ENCODE measurements around the gene DBNDD1. TPM values are rescaled to one million over a fixed set of nuclear protein-coding genes. Genes with fewer than 3 reads are reported as not detected.
"Not testable (repeated sequence)": the region's sequence is repeated elsewhere in the genome, so short reads cannot be mapped to it uniquely, and the experiment has no call there.

The DBNDD1 gene
- polyA plus RNA-seq, 10 donors: 6.9 to 12.3 (median 8.4) TPM

- peak in 1 of 3 donors; percentile 15 for DNase-seq
These were observed 24.4 kb downstream of the DBNDD1 start for GRCh38 chr16:89994721-89995474.

- no peak for DNase-seq
These were observed 24.9 kb downstream of the DBNDD1 start for GRCh38 chr16:89994389-89994720.

GRCh38 chr16:89993971-89994370, 25.3 kb downstream of the DBNDD1 start:
- no peak for DNase-seq

- DNase-seq: no peak
These were observed 25.9 kb downstream of the DBNDD1 start for GRCh38 chr16:89993377-89993776.

GRCh38 chr16:89990799-89991198, 28.5 kb downstream of the DBNDD1 start:
- no peak for DNase-seq

DNA sequence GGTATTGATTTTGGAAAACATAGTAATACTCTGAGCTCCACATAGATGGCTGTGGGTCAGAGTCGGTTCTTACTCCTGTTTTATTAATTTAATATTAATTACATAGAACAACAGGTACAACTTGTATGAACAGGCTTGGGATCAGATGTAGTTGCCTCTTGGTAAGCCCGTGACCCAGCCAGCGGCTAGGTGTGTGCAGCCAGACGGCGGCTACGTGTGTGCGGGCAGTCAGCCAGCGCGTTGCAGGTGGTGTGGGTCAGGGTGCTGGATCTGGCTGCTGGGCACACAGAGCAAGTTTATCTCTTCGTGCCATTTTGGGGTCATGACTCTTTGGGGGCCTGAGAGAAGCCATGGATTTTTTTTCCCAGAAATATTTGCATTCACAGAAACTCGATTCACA, 30.3 kb downstream of the DBNDD1 start:
- no peak for DNase-seq

DNA sequence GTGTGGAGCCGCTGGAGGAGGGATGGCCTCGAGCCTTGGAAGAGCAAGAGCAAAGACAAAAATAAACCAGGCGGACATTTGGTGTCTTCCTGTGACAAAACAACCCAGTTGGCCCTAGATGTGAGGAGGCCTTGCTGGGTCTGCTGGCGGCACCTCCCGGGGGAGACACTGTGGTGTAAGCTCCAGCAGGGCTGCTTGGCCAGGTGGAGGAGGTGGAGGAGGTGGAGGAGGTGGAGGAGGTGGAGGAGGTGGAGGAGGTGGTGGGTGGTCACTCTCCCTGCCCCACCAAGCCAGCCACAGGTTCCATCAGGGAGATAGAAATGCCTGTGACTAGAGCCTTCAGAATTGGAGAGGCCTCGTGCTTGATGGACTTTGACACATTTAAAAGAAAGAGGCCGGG, 32.1 kb downstream of the DBNDD1 start:
- DNase-seq: no peak

- DNase-seq: no peak
These were observed 32.7 kb downstream of the DBNDD1 start for GRCh38 chr16:89986600-89986999.

DNA sequence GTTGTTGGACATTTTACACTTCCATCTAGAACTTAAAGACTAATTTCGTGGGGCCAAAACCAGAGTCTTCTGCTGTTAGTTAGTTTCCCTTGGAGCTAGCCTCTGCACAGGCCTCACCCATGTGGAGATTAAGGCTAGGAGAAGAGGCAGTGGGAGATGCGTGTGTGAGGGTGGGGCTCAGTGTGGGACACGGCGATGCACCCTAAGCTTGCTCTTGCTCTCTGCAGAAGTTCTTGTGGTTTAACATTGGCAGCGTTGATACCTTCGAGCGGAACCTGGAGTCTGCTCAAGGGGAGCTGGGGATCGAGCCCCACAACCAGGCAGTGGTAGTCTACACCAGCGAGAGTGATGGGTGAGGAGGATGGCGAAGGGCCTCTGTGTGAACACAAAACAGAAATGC, 34.0 kb downstream of the DBNDD1 start:
- DNase-seq: no peak

GRCh38 chr16:89984216-89984615, 35.0 kb downstream of the DBNDD1 start:
- no peak for DNase-seq

- DNase-seq: no peak
These were observed 35.7 kb downstream of the DBNDD1 start for GRCh38 chr16:89983536-89983935.

DNA sequence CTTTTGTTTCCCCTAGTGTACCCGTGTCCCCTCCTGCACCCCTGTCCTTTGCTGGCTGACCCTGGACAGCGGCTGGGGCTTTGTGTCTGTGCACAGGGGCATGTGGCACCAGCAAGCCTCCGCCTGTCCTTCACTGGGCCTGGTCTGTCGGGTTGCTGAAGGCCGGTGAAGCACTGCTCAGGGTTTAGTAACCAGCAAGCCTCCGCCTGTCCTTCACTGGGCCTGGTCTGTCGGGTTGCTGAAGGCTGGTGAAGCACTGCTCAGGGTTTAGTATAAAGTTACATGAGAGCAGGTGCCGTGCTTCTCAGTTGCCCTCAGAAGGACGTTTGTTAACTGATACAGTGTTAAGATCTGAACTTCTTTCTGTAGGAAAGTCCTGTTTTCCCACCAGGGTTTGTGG, 36.9 kb downstream of the DBNDD1 start:
- peak in 1 of 3 donors; percentile 17 for DNase-seq

DNA sequence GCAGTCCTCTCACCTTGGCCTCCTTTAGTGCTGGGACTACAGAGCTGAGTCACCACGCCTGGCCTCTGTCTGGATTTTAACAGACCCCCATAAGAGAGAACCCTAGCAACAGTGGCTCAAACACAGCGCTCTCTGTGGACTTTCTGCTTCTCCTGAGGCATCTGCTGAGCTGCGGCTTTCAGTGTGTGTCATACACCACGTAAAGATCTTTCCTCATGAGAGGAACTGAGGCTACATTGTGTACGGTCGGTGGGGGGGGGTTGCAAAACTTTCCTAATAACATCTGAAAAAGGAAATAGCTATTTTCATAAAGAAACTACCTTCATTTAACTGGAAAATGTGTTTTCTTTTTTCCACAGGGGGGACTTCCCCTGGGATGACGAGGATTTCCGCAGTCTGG, 37.8 kb downstream of the DBNDD1 start:
- no peak for DNase-seq

DNA sequence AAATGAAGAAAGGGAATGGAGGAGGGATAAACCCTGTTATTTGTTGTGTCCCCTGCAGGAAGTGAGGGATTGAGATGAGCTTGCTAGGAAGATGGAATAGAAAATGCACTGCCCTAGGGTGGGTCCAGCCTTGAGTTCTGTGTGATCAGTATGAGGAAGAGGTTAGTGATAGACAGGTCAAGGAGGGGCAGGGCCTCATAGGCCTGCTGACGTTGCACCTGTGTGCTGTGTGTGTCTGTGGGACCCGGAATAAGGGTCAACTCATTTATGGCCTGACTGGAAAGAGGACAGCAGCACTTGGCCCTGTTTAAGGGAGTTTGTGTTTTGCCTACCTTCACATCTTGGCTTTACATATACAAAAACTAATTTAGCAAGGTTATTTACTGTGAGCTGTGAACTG, 44.4 kb downstream of the DBNDD1 start:
- no peak for DNase-seq

DNA sequence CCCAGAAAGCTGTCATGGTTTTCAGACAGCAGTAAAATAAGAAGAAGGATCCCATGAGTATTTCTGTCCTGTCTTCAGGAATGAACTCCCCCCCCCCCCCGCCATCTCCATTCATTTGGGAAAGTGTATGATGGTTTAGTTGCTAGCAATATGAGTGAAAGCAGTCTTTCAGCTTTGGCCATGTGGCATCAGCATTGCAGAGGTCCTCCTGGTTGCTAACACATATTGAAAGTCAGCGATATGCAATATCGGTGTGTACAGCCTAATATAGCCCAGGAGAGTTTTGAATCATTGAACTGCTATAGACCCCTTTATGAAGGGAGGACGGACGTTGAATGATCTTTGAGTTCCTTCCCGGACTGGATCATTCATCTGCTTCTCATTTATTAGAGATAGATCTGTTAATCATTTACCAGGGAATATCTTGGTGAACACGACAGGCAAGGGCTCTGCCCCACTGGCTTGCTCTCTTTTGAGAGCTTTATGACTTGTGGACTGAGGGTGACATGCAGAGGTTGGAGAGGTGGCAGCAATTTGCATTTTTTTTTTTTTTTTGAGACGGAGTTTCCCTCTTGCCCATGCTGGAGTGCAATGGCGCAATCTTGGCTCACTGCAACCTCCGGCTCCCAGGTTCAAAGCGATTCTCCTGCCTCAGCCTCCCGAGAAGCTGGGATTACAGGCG, 45.5 kb downstream of the DBNDD1 start:
- DNase-seq: no peak

DNA sequence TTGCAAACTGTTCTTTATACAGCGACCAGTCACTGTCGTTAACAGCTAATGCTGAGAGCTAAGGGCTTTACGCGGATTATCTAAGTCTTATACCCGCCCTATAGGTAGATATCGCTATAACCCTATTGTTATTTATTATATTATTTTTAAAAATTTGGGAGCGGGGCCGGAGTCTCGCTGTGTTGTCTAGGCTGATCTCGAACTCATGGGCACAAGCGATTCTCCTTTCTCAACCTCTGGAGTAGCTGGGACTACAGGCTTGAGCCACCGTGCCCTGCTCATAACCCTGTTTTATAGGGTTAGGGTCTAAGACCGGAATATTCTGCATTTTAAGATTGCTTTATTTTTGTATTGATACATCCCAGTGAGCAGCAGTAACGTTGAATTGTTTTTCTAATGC, 46.0 kb downstream of the DBNDD1 start:
- no peak for DNase-seq

DNA sequence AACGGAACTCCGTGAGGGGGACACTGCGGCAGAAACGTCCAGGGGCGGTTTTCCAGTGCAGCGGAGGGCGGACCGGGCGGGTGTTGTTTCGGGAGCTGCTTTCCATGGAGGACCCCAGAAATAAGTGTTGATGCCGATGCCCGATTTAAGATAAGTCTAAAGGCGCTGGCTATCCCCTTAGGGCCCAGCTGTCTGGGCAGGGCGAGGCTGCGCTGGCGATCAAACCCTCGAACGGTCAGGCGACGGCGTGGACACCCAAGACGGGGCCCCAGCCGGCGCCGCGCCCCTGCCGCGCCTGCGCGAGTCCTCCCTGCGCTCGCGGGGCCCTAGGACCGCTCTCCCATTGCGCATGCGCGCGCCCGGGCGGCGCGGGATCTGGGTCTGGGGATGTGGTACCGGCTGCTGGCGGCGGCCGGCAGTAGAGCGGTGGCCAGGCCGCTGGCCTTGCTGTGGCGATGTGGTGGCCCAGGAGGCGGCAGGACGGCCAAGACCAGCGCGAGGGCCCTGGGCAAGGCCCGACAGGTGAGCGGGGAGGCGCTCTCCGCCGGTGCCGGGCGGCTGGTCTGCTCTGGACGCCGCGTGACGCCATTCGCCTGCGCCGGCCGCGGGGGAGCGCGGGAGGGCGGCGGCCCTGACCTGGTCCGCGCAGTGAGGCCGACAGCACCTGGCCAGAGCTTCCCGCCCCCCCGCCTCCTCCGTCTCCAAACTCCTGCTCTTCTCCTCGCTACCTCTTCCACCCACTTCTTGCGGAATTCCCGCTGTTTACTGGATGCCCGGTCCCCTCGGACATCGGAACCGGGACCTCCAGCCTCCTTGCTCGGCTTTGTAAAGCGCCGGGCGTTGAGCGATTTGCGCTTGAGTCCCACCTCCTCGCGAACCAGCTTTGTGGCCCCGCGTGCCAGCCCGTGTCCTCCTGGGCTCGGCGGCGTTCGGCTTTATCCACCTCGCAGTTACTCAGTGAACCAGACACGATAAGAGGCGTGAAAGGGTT, 46.7 kb downstream of the DBNDD1 start:
- peak; percentile 94 to 98 (median 95) for DNase-seq

DNA sequence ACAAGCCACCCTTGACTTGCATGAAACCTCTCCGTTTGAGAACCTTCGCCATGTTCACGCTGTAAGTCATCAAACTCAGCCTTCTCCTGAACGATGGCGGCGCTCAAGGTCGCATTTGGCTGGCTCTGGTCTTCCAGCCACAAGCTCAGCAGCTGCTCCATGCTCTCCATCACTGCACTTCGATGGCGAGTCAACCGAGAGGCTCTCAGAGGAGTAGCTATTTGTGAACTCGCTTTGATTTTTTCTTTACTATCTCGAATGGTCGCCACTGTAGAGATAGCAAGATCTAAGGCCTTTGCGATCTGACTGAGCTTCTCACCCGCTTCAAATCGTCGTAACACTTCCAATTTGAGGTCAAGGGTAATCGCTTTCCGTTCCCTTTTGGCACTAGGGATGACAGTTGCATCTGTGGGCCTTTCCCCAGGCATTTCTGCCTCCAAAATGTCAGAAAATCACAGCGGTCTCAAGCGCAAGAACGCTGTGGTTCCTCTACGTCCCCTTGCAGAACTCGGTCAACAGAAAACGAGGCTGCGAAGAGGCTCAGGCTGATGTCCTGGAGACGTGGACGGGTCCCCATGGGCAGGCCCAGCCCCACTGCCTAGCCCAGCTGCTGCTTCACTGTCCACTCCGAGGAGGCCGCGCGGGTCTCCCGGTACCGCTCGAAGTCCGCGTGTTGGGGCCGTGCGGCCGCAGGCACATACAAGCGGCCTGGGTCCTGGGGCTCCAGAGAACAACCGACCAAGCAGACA, 47.6 kb downstream of the DBNDD1 start:
- DNase-seq: peak in 1 of 3 donors; percentile 9

GRCh38 chr16:89969741-89970410, 49.4 kb downstream of the DBNDD1 start:
- DNase-seq: no peak

DNA sequence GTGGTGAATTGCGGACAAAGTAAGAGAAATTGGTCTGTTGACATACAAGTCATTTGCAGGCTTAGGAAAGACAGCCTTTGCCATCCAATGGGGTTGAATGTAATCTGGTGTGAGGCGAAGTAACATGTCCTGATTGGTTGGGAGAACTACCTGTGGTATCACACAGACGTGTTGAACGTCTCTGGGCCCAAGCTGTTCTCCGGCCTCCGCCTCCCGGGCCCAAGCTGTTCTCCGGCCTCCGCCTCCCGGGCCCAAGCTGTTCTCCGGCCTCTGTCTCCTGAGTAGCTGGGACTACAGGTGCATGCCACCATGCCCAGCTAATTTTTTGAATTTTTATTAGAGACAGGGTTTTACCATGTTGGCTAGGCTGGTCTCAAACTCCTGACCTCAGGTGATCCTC, 51.2 kb downstream of the DBNDD1 start:
- not testable (repeated sequence) for DNase-seq

- DNase-seq: not testable (repeated sequence)
These were observed 51.8 kb downstream of the DBNDD1 start for GRCh38 chr16:89967436-89967835.
